Glomerular endothelial cell (primary cell): ENCODE data around the gene UBE2D2. TPM values are rescaled to one million over a fixed set of nuclear protein-coding genes. Genes with fewer than 3 reads are reported as not detected.

Experiments
- DNase-seq: peaks from one replicate; pipeline ENCODE4 v3.0.0-alpha.2; 2011; ENCODE audit warnings: low read depth, low spot score; ENCODE audit errors: extremely low read depth
- total RNA-seq: library from RNA; depleted of rRNA; stranded (reverse); fragments of >200 nt; gene quantifications from 2 replicates; pipeline ENCODE4 v1.2.3, GENCODE V29; 2015

Gene UBE2D2
- total RNA-seq, 1 donor from 2014 or later: 107 TPM

DNA sequence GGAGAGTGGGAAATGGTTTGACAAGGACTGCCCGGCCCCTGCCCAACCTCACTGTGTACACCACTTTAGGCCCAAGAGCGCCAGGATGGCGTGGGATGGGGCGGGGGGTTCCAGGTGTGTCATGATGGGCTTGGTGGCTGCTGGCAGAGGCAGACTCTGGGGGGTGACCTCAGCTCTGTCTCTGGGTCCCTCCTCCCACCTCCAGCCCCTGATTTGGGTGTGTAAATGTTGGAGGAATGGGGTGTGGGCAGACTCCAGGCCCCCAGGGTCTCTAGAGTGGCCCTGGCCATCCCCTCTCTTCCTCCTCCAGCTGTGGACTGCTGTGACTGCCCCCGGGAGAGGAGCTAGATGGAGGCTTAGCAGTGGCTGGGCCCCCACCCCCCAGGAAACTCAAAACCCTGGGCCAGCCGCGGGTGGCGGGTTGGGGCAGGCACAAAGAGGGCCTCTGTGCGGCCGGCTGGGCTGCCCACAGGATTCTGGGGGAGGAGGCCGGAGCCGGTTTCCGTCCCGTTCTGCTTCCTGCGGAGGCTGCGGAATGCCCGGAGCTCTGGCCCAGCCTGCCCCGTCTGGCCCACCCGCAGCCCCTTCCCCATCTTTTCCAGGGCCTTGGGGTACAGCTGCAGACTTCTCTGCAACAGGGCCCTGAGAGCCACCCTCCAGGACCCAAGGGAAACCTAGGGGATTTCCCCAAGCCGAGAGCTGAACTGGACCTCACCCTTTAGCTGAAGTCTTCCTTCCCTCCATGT, 110.1 kb downstream of the UBE2D2 start:
- DNase-seq: no peak

DNA sequence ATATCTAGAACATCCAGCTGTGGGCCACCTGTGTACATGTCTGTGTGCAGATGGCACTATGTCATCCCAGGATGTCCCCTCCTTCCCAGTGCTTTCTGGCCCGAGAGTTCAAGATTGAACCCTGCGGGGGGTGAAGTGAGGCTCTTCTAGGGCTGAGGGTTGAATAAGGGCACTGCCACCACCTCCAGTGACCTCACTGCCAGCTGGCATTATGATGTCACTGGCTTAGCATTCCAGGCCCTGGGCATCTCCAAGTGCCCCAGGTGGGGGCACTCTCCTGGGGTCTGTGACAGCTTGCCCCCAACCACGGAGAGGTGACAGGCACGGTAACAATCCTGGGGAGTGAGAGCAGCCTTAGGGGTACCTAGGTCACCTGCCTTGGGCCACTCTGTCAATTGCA, 114.1 kb downstream of the UBE2D2 start:
- no peak for DNase-seq

DNA sequence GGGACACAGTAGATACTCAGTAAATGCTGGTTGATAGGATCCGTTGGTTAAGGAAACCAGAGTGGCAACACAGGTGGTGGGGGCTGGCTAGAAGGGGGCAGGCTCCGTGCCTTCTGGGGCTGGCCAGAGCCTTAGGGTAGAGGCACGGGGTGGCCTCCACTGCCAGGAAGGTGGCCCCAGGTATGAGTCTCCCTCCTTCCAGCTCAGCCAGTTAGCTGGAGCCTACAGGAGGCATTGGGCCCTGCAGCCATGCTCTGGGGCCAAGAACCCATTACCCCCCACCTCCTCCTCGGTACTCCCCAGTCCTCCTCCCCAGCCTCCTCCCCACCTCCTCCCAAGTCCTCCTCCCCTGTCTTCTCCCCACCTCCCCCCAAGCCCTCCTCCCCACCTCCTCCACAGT, 114.7 kb downstream of the UBE2D2 start:
- no peak for DNase-seq

DNA sequence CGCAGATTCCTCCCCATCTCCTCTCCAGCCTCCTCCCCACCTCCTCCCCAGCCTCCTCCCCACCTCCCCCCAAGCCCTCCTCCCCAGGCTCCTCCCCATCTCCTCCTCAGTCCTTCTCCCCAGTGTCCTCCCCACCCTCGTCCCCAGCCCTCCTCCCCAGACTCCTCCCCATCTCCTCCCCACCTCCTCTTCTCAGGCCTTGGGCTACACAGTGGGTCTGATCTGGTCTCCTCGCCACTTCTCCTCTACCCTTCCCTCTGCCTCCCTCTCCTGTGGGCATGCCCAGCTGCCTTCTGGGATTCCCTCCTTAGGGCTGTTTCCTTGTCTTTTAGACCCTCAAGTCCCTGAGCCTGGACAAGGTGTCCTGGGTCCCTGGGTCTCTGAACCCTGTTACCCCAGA, 115.3 kb downstream of the UBE2D2 start:
- DNase-seq: no peak

DNA sequence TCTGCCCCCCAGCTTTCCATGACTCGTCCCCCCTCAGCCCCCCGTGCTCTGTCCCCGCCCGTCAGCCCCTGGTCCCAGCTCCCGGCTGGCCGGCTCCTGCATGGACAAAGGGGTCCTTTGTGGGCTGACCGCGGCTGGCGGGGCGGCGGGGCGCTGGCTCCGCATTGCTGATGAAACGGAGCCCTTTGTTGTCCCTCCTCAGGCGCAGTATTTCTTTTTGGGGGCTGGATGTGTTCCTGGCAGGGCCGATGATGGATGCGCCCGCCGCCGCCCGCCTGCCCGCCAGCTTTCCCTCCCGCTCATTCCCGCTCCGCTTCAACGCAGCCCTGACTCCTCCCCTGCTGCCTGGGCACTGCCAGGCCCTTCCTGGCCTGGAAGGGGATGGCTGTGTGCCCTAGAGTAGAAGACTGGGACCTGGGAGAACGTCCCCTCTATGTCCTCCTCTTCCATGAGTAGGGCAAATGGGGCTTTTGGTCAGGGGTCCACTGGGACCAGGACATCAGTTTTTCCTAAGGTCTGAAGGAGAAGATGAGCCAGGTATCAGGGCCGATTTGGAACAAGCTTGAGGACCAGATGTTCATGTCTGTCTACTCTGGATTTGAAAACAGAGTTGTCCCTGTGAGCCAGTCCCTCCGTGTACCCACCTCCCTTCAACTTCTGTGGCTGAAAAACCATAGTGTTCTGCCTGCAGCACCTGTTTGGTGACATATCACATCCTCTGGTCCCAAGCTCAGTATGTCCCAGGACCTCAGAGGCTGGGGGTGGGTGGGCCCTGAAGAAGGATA, 116.0 kb downstream of the UBE2D2 start:
- DNase-seq: no peak

Other genes starting within 250 kb of the UBE2D2 start
- gene PAIP2, start 219.5 kb upstream of the UBE2D2 start, total RNA-seq: 48.5 and 56.1 TPM in 2 replicates
- not detected in 2 replicates for gene SLC23A1, start 178.0 kb upstream of the UBE2D2 start, total RNA-seq
- 0.29 and 0.68 TPM in 2 replicates for gene MZB1, start 171.4 kb upstream of the UBE2D2 start, total RNA-seq
- 2.4 and 2.7 TPM in 2 replicates for gene PROB1, start 166.2 kb upstream of the UBE2D2 start, total RNA-seq
- 4.8 and 9.5 TPM in 2 replicates for gene SPATA24, start 157.2 kb upstream of the UBE2D2 start, total RNA-seq
- 12.0 and 16.7 TPM in 2 replicates for gene DNAJC18, start 121.8 kb upstream of the UBE2D2 start, total RNA-seq
- gene ECSCR, start 98.6 kb upstream of the UBE2D2 start, total RNA-seq: 345 and 393 TPM in 2 replicates
- gene SMIM33, start 90.3 kb upstream of the UBE2D2 start, total RNA-seq: not detected in 2 replicates
- 58.0 and 61.7 TPM in 2 replicates for gene STING1, start 78.6 kb upstream of the UBE2D2 start, total RNA-seq
- 20.8 and 22.6 TPM in 2 replicates for gene CXXC5, start 87.0 kb downstream of the UBE2D2 start, total RNA-seq
- gene PSD2, start 234.5 kb downstream of the UBE2D2 start, total RNA-seq: not detected in 2 replicates